ENCODE measurements around the gene PPP2R3B. TPM values are rescaled to one million over a fixed set of nuclear protein-coding genes. Genes with fewer than 3 reads are reported as not detected.
"Not testable (repeated sequence)": the region's sequence is repeated elsewhere in the genome, so short reads cannot be mapped to it uniquely, and the experiment has no call there.

The PPP2R3B gene
- total and polyA plus RNA-seq, 2 of the 13 experiments (the other 11 are each of a cell fraction or from before 2014, with no cell fraction given): 17.0 to 21.4 TPM

DNA sequence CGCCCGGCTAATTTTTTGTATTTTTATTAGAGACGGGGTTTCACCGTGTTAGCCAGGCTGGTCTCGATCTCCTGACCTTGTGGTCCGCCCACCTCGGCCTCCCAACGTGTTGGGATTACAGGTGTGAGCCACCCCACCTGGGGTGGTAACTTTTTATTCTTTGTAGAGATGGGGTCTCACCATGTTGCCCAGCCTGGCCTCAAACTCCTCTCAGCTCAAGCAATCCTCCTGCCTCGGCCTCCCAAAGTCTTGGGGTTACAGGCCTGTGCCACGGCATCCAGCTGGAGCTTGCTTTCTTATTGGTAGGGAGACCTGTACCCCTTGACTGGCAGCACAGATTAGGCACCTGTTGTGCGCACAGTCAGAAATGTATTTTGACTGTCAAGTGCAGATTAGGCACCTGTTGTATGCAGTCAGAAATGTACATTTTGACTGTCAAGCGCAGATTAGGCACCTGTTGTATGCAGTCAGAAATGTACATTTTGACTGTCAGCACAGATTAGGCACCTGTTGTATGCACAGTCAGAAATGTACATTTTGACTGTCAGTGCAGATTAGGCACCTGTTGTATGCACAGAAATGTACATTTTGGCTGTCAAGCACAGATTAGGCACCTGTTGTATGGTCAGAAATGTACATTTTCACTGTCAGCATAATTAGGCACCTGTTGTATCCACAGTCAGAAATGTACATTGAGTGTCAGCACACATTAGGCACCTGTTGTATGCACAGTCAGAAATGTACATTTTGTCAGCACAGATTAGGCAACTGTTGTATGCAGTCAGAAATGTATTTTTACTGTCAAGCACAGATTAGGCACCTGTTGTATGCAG lies 80.7 kb downstream of the PPP2R3B start:
- H3K9me3 ChIP-seq (ENCODE audit: low read length); H2AFZ ChIP-seq (ENCODE audit: low read length); ATAC-seq; H3K9ac ChIP-seq (ENCODE audit: insufficient read depth, low read depth, low read length); H3K27ac ChIP-seq (ENCODE audit: extremely low read length, insufficient read depth, low read length); H3K79me2 ChIP-seq (ENCODE audit: insufficient read depth, low read length); H3K4me1 ChIP-seq (ENCODE audit: insufficient read depth, low read length); BruUV-seq (replicated peaks); intact Hi-C loops (cut with micrococcal nuclease; ENCODE audit: unreplicated experiment); CTCF ChIA-PET (ENCODE audit: low intra/inter-chr PET ratio, low total read pairs); FAIRE-seq; in situ Hi-C loops (cut with HindIII; ENCODE audit: extremely low pct_ligation_motif_present, low pct_unique_long_range_greater_than_20kb); H3K27me3 ChIP-seq (ENCODE audit: control insufficient read depth in 1 of 2, insufficient read depth in 2 of 2, low read length in 2 of 2); DNase-seq (ENCODE audit: low spot score); H3K4me2 ChIP-seq (ENCODE audit: low read depth, low read length); H3K4me3 ChIP-seq (replicated peaks in 1 of 3; ENCODE audit: insufficient read depth in 1 of 3, low read depth in 2 of 3, low read length in 3 of 3); POLR2A ChIA-PET: not testable (repeated sequence)
- Histone ChIP-seq H3K36me3 (replicated peaks in 1 of 2; ENCODE audit: control insufficient read depth in 1 of 2, insufficient read depth in 2 of 2, low read length in 2 of 2) (peaks cover 12 to 33% of the 10 kb centered on the region in 2 experiments), H4K20me1 (ENCODE audit: insufficient read depth, low read length) (peaks cover 36% of the 10 kb centered on the region)
- WGBS (ENCODE audit: low lambda C conversion rate): 95% methylated on average over 12 of the region's 12 CpGs
- TF ChIP-seq ZKSCAN1 (IDR thresholded peaks at IDR 0.05; ENCODE audit: low read length) (peak; percentile 53; the same call in 1 of the 2 replicates), ZFP36 (IDR thresholded peaks at IDR 0.05; ENCODE audit: borderline replicate concordance, low read depth, low read length, partially characterized antibody) (peak; percentile 19), ZMYM2 (CRISPR knock-in tag; IDR thresholded peaks at IDR 0.05) (peak; percentile 87), CHD4 (IDR thresholded peaks at IDR 0.05; ENCODE audit: borderline replicate concordance, low read length) (peak; percentile 60; the same call in 1 of the 2 replicates), MAFK (conservative IDR thresholded peaks at IDR 0.05 in 1 of 2, IDR thresholded peaks at IDR 0.05 in 1 of 2; ENCODE audit: low read length in 2 of 2) (peak in 1 of 2 experiments; percentile 6; a peak in 1 of 4 replicates), RCOR2 (CRISPR knock-in tag; IDR thresholded peaks at IDR 0.05) (0 out of 2 replicates have a peak, but pooled peaks have one; percentile 4), ZKSCAN8 (CRISPR knock-in tag; IDR thresholded peaks at IDR 0.05; ENCODE audit: borderline replicate concordance) (peak; percentile 100), KDM1A (CRISPR knock-in tag; IDR thresholded peaks at IDR 0.05) (peak; percentile 7; the same call in 1 of the 2 replicates), ZMYM3 (CRISPR knock-in tag; IDR thresholded peaks at IDR 0.05) (peak; percentile 44; the same call in 1 of the 2 replicates)
- TF ChIP-seq, protein P1, sequence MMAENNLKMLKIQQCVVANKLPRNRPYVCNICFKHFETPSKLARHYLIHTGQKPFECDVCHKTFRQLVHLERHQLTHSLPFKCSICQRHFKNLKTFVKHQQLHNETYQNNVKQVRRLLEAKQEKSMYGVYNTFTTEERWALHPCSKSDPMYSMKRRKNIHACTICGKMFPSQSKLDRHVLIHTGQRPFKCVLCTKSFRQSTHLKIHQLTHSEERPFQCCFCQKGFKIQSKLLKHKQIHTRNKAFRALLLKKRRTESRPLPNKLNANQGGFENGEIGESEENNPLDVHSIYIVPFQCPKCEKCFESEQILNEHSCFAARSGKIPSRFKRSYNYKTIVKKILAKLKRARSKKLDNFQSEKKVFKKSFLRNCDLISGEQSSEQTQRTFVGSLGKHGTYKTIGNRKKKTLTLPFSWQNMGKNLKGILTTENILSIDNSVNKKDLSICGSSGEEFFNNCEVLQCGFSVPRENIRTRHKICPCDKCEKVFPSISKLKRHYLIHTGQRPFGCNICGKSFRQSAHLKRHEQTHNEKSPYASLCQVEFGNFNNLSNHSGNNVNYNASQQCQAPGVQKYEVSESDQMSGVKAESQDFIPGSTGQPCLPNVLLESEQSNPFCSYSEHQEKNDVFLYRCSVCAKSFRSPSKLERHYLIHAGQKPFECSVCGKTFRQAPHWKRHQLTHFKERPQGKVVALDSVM (CRISPR knock-in tag; IDR thresholded peaks at IDR 0.05): peak; percentile 87

All from HepG2 (cell line).